Activated naive CD4-positive, alpha-beta T cell treated with anti-CD3 and anti-CD28 coated beads, Interleukin-2, amount 50 U/mL, for 16 hours (primary cell): ENCODE measurements around the gene ADCY4.
"Not testable (repeated sequence)": the region's sequence is repeated elsewhere in the genome, so short reads cannot be mapped to it uniquely, and the experiment has no call there.

Source experiments
- DNase-seq: peaks from one replicate; pipeline ENCODE4 v3.0.0-alpha.2; 2020

The ADCY4 gene

DNA sequence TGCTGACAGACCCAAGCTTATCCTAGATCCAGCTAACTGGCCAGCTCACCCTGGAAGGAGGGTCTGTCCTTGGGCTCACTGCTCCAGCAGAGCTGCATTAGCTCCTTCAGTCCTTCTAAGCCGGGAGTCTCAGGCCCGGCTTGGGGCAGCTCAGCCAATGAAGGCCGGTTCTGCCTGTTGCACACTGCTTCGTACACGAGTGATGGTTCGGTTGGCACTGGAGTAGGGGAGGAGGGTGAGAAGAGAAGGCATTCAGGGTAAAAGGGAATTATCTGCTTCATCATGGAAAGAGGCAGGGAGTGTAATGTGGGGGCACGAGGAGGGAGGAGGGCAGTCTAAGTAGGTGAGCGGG lies 2.9 kb upstream of the ADCY4 start:
- DNase-seq, result no peak

DNA sequence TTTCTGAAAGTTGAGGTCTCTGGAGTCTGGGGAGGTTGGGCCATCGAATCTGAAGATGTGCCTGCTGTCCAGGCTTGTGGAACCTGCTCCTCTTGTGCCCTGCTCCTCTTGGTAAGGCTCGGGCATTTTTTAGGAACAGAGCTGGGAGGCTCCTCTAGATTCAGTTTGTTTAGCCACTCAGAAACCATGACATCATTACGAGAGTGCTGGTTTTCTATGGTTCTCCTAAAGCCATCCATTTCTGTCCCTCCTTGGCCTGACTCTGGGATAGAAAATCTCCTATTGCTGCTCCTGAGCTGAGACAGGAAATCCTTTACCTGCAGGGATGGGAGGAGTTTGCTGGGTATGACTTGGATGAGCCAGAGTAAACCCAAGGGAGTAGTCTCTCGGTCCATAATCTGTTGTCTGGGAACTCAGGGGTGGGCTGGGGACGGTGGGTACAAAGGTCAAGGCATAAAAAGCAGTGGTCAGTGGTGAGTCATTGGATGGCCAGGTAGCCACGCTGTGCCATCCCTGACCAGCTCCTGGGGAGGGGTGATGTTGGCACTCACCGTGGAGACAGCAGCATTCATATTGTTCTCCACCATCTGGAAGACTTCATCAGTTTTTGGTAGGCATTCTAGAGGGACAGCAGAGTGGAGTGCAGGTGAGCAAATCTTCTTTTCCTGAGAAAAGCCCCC lies 2.4 kb upstream of the ADCY4 start:
- no peak for DNase-seq

DNA sequence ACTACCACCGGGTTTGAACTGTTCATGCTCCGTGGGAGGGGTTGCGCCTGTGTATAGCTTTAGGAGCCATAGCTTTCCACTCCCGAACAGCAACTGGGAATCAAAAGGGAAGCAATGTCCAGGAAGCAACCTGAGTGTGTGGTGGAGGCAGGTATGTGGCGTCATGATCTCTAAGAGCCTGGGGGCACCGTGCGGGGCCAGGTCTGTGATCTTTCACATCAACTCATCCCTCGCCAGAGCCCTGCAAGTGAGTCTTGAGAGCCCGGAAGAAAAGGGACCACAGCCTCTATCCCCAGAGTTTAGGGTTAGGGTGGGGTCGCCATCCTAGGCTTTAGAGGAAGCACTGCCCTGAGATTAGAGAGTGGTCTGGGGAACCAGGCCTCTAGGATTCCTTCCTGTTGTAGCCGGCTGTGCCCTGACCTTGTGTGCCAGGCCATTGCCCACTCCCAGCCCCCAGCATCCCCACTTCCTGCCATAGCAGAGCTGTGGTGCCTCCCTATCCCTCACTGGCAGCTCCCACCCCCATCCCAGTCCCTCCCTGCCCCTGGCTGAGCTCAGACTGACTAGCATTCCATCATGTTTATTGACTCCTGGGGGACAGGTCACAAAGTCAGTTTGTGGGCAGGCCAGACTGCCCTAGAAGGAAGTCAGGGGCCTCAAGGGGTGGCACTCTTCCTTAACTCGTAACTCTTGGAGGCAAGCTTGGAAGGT lies 745 bp upstream of the ADCY4 start:
- DNase-seq, result no peak

DNA sequence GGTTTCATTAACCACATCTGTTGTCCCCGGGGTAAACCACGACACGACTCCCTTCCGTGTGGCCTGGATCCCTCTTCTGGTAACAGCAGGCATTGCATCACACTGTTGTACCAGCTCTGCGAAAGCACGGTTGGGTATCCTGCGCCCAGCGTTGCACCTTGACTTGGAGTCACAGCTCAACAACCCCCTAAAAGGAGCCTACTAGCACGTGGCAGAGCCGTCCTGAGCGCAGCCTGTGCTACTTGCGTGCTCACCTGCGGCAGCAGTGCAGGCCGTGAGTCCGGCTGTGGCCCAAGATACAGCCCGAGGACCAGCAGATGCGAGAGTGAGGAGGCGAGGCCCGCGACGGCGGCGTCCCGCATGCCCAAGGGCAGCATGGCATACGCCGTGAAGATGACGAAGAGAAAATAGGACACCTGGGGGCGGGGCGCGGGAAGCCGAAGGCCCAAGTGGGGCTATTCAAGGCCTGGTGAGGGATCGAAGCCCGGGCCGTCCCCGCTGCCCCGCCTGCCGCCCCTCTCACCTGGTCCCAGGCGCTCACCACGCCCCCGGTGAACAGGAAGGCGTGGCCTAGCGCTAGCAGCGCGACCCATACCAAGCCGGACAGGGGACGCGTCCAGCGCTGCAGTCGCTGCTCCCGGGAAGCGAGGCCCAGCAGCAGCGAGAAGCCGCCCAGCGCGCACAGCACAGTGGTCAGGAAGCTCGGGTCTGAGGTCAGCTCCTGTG lies 2.4 kb downstream of the ADCY4 start:
- peak; percentile 84 for DNase-seq

DNA sequence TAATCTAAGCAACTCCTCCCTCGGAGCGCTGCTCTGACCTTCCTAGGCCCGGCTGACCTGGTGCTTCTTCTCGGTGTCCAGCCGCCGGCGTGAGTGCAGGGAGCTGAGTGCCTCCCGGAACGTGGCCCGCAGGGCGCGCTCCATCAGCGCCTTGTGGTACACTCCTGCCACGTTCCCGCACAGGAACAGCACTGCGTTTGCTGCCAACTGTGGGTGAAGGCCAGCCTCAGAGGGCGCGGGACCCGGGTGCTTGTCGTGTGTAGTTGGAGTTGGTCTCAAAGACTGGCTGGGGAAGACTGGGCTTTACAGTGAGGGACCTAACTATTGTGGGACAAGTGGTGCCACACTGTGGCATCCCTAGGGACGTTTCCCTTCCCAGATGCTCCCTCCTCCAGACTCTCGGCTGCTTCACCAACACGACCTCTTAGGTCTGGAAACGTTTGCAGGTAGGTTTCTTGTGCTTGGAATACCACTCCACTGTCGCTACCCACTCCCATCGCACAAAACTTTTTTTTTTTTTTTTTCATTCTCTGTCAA lies 3.1 kb downstream of the ADCY4 start:
- DNase-seq, result no peak

DNA sequence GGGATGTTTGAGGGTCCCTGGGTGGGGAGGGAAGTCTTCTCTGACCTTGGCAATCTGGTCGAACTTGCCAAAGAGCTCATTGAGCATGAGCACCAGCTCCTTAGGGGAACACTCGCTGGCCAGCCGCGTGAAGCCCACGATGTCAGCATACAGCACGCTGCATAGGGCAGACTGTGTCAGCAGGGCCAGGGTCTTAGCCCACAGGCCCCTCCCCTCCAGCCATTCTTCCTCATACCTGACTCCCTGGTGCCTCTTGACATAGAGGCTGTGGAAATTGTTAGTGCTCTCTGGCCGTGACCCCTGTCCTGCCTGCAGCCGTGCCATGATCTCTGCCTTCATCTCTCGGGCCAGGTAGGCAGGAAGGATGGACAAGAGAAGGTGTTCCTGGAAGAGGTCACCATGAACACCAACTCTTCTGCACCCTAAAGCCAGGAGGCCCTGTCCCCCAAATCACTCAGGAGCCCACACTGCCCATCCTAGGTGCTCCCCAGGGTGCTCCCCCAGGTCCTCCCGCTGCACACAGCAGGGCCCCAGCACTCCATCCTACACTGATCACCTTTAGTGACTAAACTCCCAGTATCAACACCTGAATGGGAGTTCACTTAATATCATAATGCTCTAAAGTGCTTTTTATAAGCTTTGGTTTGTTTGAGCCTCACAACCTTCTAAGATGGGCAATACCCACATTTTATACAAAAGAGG lies 3.7 kb downstream of the ADCY4 start:
- DNase-seq, result no peak

DNA sequence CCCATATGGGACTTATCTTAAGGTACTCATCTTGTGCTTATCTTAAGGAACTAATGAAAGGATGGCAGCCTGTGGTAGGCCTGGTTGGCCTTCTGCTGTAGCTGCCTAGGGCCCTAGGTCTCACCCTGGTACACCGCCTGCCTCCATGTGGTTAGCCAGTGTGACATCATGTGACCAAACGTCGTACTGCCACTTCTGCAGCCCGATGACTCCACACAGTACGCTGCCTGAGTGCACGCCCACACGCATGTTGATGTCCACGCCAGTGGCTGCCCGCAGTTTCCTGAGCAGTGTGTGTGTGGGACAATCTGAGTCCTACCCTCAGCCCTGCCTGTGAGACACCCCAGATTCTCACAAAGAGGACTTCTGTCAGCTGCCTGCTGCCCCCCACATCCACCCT lies 5.1 kb downstream of the ADCY4 start:
- no peak for DNase-seq

DNA sequence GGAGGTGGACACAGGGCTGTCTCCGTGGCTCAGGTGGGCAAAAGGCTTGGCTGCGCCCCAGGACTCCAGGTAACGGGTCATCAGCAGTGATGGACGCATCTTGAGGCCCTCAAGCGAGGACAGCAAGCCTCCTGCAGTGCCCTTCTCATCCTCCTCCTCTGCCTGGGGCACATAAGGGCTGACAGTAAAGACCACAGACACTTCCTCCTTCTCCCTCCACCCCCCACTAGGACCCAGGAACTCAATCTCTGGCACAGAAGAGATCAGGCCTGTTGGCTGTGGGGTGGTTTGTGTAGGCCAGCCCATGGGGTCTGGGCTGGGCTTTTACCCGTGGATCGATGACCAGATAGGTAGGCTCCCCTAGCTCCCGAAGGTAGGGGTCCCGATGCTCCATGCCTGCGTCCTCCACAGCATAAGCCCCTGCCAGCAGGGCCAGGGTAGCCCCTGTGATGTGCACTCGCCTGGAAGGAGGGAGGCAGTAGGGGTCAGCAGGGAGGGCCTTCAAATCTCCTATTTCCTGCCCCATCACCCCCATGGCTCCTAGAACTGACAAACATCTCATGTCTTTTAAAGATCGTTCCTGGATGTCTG lies 5.7 kb downstream of the ADCY4 start:
- DNase-seq, result no peak

DNA sequence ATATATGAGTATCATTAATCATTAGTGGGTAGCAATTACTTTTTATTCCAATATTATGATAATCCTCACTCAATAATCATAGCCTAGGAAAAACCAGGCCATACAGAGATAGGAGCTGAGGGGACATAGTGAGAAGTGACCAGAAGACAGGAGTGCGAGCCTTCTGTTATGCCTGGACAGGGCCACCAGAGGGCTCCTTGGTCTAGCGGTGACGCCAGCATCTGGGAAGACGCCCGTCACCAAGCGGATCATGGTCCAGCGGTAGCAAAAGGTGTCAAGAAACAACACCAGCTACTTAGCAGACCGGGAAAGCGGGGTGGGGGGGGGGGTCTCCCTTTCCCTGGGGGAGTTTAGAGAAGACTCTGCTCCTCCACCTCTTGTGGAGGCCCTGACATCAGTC lies 7.0 kb downstream of the ADCY4 start:
- not testable (repeated sequence) for DNase-seq

DNA sequence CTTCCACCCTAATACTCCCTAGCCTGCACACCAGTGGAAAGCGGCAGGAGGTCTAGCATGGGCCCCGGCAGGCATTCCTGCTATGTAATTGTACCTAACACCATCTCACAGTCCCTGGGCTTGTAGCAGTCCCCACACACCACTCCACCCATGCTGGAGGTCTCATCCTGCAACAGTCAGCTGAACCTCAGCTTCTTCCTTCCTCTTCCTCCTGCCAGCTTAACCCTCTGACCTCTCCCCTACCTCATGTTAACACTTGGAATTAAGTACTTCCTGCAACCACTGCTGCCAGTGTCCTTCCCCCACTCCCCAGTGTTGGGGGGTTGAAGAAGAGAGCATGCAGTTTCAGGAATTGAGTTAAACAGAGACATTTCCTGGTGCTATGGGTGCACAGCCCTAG lies 7.6 kb downstream of the ADCY4 start:
- DNase-seq, result no peak

DNA sequence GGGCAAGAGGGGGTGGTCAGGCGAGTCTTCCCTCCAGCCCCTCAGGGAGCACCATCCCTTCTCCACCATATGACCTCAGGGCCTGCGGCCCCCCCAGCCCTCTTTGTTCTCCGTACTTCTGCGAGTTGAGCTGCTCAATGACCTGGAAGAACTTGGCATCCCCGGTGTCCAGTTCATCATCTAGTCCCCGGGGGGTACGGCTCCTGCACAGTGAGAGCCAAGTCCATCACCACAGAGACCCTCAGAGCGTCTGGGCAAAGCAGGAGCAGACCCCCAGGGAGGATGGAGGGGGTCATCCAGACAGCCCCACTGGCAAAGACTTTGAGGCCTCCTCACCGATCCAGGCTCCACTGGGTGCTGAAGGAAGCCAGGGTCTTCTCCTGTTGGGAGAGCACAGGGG lies 8.9 kb downstream of the ADCY4 start:
- no peak for DNase-seq

DNA sequence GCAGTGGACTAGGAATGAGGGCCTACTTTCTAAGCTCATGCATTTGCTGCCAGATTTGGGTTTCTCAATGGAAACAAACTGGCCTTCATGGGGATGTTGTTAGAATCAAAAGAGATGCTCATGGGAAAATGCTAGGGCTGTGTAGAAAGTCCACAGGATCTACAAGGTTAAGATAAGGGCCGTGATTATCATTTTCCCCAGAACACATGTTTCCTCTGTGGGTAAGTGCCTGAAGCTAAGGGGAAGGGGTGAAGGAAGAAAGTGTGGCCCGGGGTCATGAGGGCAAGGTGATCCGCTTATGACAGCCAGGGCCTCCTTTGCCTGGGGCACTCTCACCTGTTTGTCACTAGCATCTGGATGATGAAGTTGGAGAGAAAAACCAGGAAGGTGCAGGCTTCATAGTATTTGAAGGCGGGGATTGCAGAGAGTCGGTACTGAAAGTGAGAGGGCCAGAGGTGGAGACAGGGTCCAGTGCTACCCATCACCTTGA lies 9.8 kb downstream of the ADCY4 start:
- no peak for DNase-seq

DNA sequence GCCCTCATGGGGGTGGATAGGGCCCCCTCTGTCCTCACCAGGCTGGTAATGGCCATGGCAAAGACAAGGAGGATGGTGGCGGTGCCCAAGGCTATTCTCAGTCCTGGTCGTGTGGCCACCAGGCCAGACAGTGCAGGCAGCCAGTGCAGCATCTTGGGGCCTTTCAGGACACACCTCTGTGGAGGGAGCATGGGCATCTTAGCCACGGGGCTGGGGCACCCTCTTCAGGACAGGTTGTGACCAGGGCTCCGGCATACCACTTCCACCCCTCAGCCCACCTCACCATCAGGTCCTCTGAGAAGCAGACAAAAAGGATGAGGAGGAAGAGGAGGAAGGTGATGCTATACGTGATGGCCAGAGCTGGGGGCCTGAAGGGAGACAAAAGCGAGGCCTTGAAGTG lies 10.8 kb downstream of the ADCY4 start:
- no peak for DNase-seq

DNA sequence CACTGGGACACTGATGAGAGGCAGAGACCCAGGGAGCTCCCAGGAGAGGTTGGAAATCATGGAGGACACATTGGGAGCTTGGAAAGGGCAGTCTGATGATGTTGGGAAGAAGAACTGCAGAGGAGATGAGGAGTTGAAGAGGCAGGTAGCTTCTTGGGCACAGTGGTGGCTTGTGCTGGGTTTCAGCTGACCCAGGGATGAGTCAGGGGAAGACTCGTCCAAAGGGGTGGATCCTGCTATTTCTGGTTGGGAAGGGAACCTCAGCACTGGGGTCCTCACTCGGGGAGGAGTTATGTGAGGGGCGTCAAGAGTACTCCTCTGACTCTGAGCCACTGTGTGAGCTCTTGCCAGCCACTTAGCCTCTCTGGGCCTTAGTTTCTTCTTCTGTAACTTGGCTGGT lies 11.5 kb downstream of the ADCY4 start:
- no peak for DNase-seq

DNA sequence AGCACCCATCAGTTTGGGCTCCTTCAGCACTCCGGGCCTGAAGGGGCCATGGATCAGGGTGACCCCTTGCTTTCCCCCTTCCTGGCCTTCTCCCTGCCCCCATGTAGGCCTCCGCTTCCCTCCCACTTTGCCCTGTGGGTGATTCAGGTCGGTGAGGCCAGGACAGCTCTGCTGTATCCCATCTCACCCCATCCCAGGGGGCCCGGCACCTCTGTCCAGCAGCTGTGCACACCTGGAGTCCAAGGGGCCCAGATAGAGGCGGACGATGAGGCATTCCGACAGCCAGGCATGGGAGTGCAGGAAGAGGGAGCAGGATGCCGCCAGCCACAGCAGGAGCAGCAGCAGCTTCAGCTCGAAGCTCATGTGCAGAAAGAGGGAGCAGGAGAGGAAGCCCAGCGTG lies 12.2 kb downstream of the ADCY4 start:
- DNase-seq, result no peak

DNA sequence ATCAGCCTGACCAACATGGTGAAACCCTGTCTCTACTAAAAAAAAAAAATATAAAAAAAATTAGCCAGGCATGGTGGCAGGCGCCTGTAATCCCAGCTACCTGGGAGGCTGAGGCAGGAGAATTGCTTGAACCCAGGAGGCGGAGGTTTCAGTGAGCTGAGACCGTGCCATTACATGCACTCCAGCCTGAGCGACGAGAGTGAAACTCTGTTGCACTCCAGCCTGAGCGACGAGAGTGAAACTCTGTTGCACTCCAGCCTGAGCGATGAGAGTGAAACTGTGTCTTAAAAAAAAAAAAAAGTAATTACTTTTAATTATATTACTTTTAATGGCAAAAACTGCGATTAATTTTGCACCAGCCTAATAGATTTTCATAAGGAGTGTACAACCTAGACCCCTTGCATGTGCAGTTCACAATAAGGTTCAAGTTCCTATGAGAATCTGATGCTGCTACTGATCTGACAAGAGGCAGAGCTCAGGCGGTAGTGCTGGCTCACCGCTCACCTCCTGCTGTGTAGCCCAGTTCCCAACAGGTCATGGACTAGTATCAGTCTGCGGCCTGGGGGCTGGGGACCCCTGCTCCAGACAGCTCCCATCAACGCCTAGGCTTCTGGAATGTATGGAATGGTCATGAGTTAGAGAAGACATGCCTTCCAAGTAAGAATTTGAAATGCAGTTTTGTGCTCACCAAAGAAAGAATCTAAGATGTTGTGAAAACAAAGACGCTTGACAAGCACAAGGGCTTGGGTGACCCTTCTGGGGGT lies 13.5 kb downstream of the ADCY4 start:
- DNase-seq, result no peak

DNA sequence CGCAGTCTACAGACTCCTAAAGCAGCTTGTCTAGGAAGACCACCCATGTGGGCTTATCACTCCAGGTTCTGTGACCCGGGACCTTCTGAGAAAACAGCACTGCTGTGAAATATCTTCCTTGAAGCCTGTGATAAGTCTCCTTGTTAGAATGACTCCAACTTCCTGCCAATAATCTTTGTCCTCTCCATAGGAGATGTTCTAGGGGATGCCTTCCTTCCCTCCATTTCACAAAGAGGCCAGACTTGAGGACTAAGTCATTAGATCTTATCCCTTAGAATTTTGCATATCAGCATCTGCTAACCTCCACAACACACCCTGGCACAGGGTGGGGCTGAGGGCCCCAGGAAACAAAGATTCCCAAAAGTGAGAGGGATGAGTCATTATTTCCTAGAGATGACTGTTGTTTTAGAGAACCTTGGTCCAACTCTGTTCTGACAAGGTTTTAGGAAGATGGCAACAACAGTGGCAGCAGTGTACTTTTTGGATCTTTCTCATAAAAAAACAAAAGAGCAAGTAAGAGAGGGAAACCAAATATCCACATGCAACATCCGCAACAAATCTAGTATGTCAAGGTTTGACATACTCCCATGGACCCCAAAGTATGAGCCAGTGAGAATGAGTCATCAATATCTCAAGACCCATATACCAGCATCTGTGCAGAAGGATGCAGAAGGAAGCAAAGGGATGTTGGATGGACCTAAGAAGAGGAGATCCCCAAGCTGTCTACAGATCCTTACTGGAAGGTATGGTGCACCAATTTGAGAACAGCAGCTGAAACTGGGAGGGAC lies 17.5 kb downstream of the ADCY4 start:
- no peak for DNase-seq

DNA sequence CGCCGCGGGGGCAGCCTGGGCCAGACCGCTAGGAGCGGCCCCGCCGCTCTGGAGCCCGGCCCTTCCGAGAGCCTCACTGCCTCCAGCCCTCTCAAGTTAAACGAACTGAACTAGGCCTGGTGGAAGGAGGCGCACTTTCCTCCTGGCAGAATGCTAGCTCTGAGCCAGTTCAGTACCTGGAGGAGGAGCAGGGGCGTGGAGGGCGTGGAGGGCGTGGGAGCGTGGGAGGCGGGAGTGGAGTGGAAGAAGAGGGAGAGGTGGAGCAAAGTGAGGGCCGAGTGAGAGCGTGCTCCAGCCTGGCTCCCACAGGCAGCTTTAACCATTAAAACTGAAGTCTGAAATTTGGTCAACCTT lies 18.3 kb downstream of the ADCY4 start:
- no peak for DNase-seq

DNA sequence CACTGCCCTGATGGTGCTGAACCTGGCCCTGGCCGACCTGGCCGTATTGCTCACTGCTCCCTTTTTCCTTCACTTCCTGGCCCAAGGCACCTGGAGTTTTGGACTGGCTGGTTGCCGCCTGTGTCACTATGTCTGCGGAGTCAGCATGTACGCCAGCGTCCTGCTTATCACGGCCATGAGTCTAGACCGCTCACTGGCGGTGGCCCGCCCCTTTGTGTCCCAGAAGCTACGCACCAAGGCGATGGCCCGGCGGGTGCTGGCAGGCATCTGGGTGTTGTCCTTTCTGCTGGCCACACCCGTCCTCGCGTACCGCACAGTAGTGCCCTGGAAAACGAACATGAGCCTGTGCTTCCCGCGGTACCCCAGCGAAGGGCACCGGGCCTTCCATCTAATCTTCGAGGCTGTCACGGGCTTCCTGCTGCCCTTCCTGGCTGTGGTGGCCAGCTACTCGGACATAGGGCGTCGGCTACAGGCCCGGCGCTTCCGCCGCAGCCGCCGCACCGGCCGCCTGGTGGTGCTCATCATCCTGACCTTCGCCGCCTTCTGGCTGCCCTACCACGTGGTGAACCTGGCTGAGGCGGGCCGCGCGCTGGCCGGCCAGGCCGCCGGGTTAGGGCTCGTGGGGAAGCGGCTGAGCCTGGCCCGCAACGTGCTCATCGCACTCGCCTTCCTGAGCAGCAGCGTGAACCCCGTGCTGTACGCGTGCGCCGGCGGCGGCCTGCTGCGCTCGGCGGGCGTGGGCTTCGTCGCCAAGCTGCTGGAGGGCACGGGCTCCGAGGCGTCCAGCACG lies 18.9 kb downstream of the ADCY4 start:
- DNase-seq, result no peak

DNA sequence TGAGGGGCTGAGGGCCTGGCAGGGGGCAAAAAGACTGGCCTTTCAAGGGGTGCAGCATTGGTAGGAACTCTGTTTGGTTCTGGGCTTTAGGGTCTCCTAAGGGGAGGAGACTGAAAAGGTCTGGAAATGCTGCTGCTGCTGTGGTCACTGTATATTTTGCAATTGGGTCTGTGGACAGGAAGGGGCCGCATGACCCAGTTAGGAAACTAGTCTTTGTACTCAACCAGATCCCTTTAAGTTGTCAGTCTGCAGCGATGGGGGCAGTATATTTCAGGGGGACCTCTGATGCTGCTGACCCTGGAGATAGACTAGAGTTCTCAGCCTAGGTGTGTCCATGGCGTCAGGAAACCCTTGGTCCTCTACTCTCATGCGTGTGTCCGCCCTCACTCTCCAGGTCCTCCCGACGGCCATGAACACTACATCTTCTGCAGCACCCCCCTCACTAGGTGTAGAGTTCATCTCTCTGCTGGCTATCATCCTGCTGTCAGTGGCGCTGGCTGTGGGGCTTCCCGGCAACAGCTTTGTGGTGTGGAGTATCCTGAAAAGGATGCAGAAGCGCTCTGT lies 19.5 kb downstream of the ADCY4 start:
- no peak for DNase-seq
